Measurements from ENCODE around the gene PXDN. TPM values are rescaled to one million over a fixed set of nuclear protein-coding genes. Genes with fewer than 3 reads are reported as not detected.

The PXDN gene
- total RNA-seq, 1 donor from 2014 or later: 459 TPM

- no peaks in the 10 kb centered on the region for H3K9me3 Mint-ChIP-seq (ENCODE audit: unreplicated experiment)
- H3K4me1 Mint-ChIP-seq (ENCODE audit: unreplicated experiment): peaks cover 12% of the 10 kb centered on the region
- peaks cover 41% of the 10 kb centered on the region for H3K36me3 Mint-ChIP-seq (ENCODE audit: unreplicated experiment)
- H3K27ac Mint-ChIP-seq (ENCODE audit: unreplicated experiment): no peak overlapping the region
- peak; percentile 64 for DNase-seq (ENCODE audit: extremely low spot score, unreplicated experiment)
- H3K4me3 Mint-ChIP-seq (ENCODE audit: unreplicated experiment): no peak overlapping the region
- TF ChIP-seq, protein P1, sequence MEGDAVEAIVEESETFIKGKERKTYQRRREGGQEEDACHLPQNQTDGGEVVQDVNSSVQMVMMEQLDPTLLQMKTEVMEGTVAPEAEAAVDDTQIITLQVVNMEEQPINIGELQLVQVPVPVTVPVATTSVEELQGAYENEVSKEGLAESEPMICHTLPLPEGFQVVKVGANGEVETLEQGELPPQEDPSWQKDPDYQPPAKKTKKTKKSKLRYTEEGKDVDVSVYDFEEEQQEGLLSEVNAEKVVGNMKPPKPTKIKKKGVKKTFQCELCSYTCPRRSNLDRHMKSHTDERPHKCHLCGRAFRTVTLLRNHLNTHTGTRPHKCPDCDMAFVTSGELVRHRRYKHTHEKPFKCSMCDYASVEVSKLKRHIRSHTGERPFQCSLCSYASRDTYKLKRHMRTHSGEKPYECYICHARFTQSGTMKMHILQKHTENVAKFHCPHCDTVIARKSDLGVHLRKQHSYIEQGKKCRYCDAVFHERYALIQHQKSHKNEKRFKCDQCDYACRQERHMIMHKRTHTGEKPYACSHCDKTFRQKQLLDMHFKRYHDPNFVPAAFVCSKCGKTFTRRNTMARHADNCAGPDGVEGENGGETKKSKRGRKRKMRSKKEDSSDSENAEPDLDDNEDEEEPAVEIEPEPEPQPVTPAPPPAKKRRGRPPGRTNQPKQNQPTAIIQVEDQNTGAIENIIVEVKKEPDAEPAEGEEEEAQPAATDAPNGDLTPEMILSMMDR (IDR thresholded peaks at IDR 0.05): no peak
- H3K27me3 Mint-ChIP-seq (ENCODE audit: unreplicated experiment): no peaks in the 10 kb centered on the region
Measured at GRCh38 chr2:1654696-1655374, 89.5 kb downstream of the PXDN start.

- DNase-seq (ENCODE audit: extremely low spot score, unreplicated experiment): no peak
- H3K4me1 Mint-ChIP-seq (ENCODE audit: unreplicated experiment): peaks cover 12% of the 10 kb centered on the region
Measured at GRCh38 chr2:1653956-1654695, 90.2 kb downstream of the PXDN start.

DNA sequence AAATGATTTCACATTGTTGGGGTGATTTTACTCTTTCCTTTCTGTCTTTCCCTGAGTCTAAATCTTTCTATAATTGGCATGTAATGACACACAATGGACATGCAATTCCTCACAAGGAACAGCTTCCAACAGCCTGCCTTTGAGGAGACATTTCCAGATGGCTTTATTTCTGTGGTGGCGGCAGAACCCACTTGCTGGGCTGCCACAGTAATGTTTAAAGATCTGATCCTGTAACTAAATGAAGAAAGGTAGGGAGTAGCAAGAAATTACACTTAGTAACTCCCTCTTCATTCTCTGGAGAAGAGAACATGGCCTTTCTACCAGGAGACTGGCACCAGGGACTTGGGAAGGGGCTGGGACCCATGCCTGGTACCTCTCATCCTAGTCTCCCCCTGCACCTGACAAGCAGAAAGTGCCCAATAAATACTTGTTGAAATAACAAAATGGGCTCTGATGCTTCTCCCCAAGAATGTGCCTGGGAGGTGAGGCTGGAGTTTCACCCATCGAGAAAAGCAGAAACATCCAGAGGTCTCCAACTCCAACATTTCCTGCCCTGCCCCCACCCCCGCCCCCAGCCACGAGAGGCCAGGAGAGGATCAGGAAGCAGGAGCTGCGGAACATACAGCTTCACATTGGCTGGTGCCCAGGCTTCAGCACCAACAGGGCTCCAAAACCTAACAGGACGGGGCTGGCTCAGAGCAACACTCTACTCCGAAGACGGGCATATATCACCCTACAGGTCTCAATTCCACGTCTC lies 92.1 kb downstream of the PXDN start:
- TF ChIP-seq, protein P1 (IDR thresholded peaks at IDR 0.05): no peak
- Mint-ChIP-seq H3K4me3 (ENCODE audit: unreplicated experiment) (no peak overlapping the region), H3K27ac (ENCODE audit: unreplicated experiment) (no peak overlapping the region), H3K4me1 (ENCODE audit: unreplicated experiment) (peaks cover 5% of the 10 kb centered on the region), H3K27me3 (ENCODE audit: unreplicated experiment) (no peaks in the 10 kb centered on the region), H3K36me3 (ENCODE audit: unreplicated experiment) (peaks cover 47% of the 10 kb centered on the region), H3K9me3 (ENCODE audit: unreplicated experiment) (no peaks in the 10 kb centered on the region)
- DNase-seq (ENCODE audit: extremely low spot score, unreplicated experiment): no peak

More at GRCh38 chr2:1653956-1654695, 90.2 kb downstream of the PXDN start:
- peak overlapping the region; percentile 16 for H3K4me3 Mint-ChIP-seq (ENCODE audit: unreplicated experiment)
- peaks cover 40% of the 10 kb centered on the region for H3K36me3 Mint-ChIP-seq (ENCODE audit: unreplicated experiment)
- H3K9me3 Mint-ChIP-seq (ENCODE audit: unreplicated experiment): no peaks in the 10 kb centered on the region
- TF ChIP-seq, protein P1 (IDR thresholded peaks at IDR 0.05): no peak
- no peak overlapping the region for H3K27ac Mint-ChIP-seq (ENCODE audit: unreplicated experiment)
- H3K27me3 Mint-ChIP-seq (ENCODE audit: unreplicated experiment): no peaks in the 10 kb centered on the region

- no peaks in the 10 kb centered on the region for H3K9me3 Mint-ChIP-seq (ENCODE audit: unreplicated experiment)
- TF ChIP-seq, protein P1 (IDR thresholded peaks at IDR 0.05): no peak
- no peaks in the 10 kb centered on the region for H3K27me3 Mint-ChIP-seq (ENCODE audit: unreplicated experiment)
- peak overlapping the region; percentile 36 for H3K27ac Mint-ChIP-seq (ENCODE audit: unreplicated experiment)
- H3K36me3 Mint-ChIP-seq (ENCODE audit: unreplicated experiment): peaks cover 50% of the 10 kb centered on the region
- H3K4me1 Mint-ChIP-seq (ENCODE audit: unreplicated experiment): no peaks in the 10 kb centered on the region
- no peak for DNase-seq (ENCODE audit: extremely low spot score, unreplicated experiment)
- H3K4me3 Mint-ChIP-seq (ENCODE audit: unreplicated experiment): no peak overlapping the region
Measured at GRCh38 chr2:1651121-1652033, 92.9 kb downstream of the PXDN start.

Data from osteocyte (in vitro differentiated cells).